ENCODE measurements around the gene IFI16. TPM values are rescaled to one million over a fixed set of nuclear protein-coding genes. Genes with fewer than 3 reads are reported as not detected.

The IFI16 gene
- total and polyA plus RNA-seq, 7 donors = 9.6 to 29.4 (median 14.0) TPM

DNA sequence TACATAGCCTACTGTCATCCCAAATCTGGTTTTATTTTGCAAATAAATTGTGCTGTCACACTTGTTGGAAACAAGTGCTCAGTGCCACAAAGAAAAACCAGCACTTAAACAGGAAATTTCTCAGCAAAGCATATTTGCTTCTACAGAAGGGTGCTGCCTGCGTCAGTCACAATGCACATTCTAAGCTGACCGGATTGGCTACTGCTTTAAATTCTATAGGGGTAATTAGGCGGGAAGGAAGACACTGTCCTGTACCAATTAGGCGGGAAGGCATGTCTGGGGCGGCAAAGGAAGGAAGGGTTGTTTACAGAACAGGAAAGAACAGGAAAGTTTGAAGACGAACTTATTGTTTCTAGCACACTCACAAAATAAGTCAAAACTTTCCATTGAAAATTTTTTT, 2.8 kb downstream of the IFI16 start:
- H3K4me3 ChIP-seq = peak overlapping the region; percentile 67
- no peaks in the 10 kb centered on the region for H3K27me3 ChIP-seq (ENCODE audit: insufficient read depth in 3 of 3, low read length in 2 of 3)
- intact Hi-C loops (cut with DNase I) = no loop called here
- H3K4me1 ChIP-seq = no peaks in the 10 kb centered on the region
- WGBS, 3 donors = 36 to 60% (median 38%) methylated on average over 6 of the region's 6 CpGs
- DNase-seq (no peak), ATAC-seq (no peak)
- TF ChIP-seq, protein P1, sequence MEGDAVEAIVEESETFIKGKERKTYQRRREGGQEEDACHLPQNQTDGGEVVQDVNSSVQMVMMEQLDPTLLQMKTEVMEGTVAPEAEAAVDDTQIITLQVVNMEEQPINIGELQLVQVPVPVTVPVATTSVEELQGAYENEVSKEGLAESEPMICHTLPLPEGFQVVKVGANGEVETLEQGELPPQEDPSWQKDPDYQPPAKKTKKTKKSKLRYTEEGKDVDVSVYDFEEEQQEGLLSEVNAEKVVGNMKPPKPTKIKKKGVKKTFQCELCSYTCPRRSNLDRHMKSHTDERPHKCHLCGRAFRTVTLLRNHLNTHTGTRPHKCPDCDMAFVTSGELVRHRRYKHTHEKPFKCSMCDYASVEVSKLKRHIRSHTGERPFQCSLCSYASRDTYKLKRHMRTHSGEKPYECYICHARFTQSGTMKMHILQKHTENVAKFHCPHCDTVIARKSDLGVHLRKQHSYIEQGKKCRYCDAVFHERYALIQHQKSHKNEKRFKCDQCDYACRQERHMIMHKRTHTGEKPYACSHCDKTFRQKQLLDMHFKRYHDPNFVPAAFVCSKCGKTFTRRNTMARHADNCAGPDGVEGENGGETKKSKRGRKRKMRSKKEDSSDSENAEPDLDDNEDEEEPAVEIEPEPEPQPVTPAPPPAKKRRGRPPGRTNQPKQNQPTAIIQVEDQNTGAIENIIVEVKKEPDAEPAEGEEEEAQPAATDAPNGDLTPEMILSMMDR (IDR thresholded peaks at IDR 0.05) = no peak
- peak overlapping the region; percentile 52 for H3K27ac ChIP-seq
- no peaks in the 10 kb centered on the region for H3K9me3 ChIP-seq
- peaks cover 3 to 15% of the 10 kb centered on the region in 2 donors for H3K36me3 ChIP-seq (ENCODE audit: insufficient read depth in 1 of 2, low read depth in 1 of 2)

DNA sequence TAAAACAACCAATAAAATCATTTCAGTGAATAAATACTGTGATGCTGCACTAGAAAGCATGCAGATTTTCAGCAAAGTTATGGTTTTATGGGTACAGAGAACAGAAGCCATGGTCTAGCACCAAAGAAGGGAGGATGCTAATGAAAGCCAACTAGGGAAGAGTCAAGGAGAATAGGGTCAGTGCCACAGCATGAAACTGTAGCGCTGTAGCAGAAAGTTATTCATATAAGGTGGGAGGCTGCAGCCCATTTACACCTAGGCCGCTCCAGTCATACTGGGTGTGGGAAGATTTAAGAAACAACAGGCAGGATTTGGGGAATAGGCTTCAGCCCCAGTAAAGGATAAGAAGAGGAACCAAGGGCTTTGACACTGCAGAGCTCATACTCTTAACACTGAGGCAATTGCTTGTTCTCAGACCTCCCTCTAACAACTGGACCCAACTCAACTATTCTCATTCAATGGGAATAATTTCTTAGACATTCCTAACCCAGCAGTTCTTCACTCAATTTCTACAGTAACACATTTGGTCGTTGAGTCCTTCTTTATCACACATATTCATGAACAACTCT, 4.4 kb downstream of the IFI16 start:
- TF ChIP-seq, protein P1 (IDR thresholded peaks at IDR 0.05) = no peak
- no peaks in the 10 kb centered on the region for H3K4me1 ChIP-seq
- DNase-seq = no peak
- intact Hi-C loops (cut with DNase I) = no loop called here
- H3K27ac ChIP-seq = no peak overlapping the region
- H3K4me3 ChIP-seq = peak overlapping the region; percentile 67
- 87 to 92% (median 90%) methylated on average over 3 of the region's 3 CpGs for WGBS, 3 donors
- H3K36me3 ChIP-seq (ENCODE audit: insufficient read depth in 1 of 2, low read depth in 1 of 2) = peaks cover 3 to 31% of the 10 kb centered on the region in 2 donors
- no peak for ATAC-seq
- H3K9me3 ChIP-seq = no peaks in the 10 kb centered on the region
- H3K27me3 ChIP-seq (ENCODE audit: insufficient read depth in 3 of 3, low read length in 2 of 3) = no peaks in the 10 kb centered on the region

DNA sequence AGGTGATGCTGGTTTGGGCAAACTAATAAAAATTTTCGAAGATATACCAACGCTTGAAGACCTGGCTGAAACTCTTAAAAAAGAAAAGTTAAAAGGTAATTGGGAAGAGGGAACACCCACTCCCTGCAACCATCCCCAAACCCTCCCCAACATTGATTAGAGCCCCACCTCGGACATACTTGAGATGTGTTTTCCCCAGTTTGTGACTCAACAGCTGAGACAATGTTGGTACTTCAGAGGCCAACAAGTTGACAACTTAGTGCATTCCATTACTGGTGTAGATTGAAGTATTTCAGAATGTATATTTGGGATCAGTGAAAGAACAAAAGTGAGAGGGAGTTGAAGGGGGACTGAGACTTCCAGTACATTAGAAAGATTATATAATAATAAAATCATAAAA, 5.1 kb downstream of the IFI16 start:
- 85 to 90% (median 89%) methylated on average over 3 of the region's 3 CpGs for WGBS, 3 donors
- Histone ChIP-seq H3K27me3 (ENCODE audit: insufficient read depth in 3 of 3, low read length in 2 of 3) (no peaks in the 10 kb centered on the region), H3K27ac (no peak overlapping the region), H3K9me3 (no peaks in the 10 kb centered on the region), H3K4me3 (no peak overlapping the region), H3K4me1 (no peaks in the 10 kb centered on the region), H3K36me3 (ENCODE audit: insufficient read depth in 1 of 2, low read depth in 1 of 2) (peaks cover 3 to 35% of the 10 kb centered on the region in 2 donors)
- no peak for DNase-seq
- TF ChIP-seq, protein P1 (IDR thresholded peaks at IDR 0.05) = no peak
- no peak for ATAC-seq
- intact Hi-C loops (cut with DNase I) = no loop called here

DNA sequence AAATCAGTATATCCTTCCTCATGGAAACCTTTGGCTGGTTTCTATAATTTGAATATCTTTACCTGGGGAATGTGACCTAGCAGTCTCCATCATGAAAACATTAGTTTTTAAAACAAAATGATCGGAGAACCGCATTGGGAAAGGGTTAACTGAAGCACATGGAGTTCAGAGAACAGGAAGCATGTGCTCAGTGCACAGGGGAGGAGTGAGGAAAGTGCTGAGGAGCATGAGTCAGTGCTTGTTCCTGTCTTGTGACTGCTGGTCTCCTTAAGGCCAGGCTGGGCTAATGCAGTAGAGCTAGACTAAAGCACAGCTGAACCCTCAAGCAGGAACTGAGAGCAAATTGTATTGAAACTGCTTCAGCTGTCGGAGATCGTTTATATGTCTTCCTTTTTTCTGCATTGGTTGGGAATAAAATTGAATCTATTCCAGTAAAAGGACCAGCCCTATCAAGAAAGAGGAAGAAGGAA, 5.8 kb downstream of the IFI16 start:
- Histone ChIP-seq H3K4me1 (no peaks in the 10 kb centered on the region), H3K27me3 (ENCODE audit: insufficient read depth in 3 of 3, low read length in 2 of 3) (no peaks in the 10 kb centered on the region), H3K36me3 (ENCODE audit: insufficient read depth in 1 of 2, low read depth in 1 of 2) (peaks cover 3 to 40% of the 10 kb centered on the region in 2 donors), H3K4me3 (peak overlapping the region; percentile 29), H3K27ac (peak overlapping the region; percentile 51), H3K9me3 (no peaks in the 10 kb centered on the region)
- DNase-seq (peak; percentile 49 to 62), ATAC-seq (peak; percentile 54 to 89 (median 84))
- TF ChIP-seq, protein P1 (IDR thresholded peaks at IDR 0.05) = no peak
- intact Hi-C loops (cut with DNase I) = no loop called here
- WGBS, 3 donors = 54 to 62% (median 57%) methylated on average over 4 of the region's 4 CpGs

DNA sequence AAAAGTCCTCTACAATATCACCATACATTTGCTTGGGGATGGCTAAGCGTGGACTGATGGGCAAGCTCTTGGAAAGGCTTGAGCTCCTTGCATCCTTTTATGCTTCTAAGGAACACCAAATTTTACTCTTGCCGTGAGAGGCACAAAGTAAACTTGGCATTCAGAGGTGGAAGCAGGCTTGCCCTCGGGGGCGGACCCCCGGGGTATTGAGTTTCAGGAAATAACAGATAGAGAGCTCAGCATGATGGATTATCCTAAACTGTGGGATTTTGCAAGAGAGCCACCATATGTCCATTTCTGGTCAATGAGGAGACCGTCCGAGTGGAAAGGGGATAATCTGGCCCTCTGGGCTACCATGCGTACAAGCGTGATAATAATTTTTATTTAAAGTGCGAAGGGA, 14.0 kb downstream of the IFI16 start:
- H3K27ac ChIP-seq = no peak overlapping the region
- H3K36me3 ChIP-seq (ENCODE audit: insufficient read depth in 1 of 2, low read depth in 1 of 2) = peaks cover 0 to 21% of the 10 kb centered on the region in 2 donors
- 71 to 75% (median 73%) methylated on average over 10 of the region's 10 CpGs for WGBS, 3 donors
- intact Hi-C loops (cut with DNase I) = no loop called here
- H3K9me3 ChIP-seq = no peaks in the 10 kb centered on the region
- no peak for ATAC-seq
- no peak overlapping the region for H3K4me3 ChIP-seq
- no peak for DNase-seq
- TF ChIP-seq, protein P1 (IDR thresholded peaks at IDR 0.05) = no peak
- no peaks in the 10 kb centered on the region for H3K27me3 ChIP-seq (ENCODE audit: insufficient read depth in 3 of 3, low read length in 2 of 3)
- peaks cover 4% of the 10 kb centered on the region for H3K4me1 ChIP-seq
